Bronchial epithelial cell (primary cell): Measurements from ENCODE around the gene NR6A1. TPM values are rescaled to one million over a fixed set of nuclear protein-coding genes. Genes with fewer than 3 reads are reported as not detected.

Experiments
- DNase-seq: peaks from one replicate; pipeline ENCODE4 v3.0.0-alpha.2; 2010; ENCODE audit warnings: low read depth
- FAIRE-seq: peaks from 2 replicates; lab custom pipeline; 2011; peaks lifted over from hg19 to GRCh38; lab: Jason Lieb, UNC
- H3K27me3 ChIP-seq: 2 replicates; pipeline ENCODE4 v1.5.1; 2011; ENCODE audit warnings: low read length; ENCODE audit not compliant: control insufficient read depth, insufficient read depth
- H3K36me3 ChIP-seq: 2 replicates; pipeline ENCODE4 v1.5.1; 2011; ENCODE audit warnings: low read length; ENCODE audit not compliant: control insufficient read depth, insufficient read depth
- H3K4me3 ChIP-seq: 2 replicates; pipeline ENCODE4 v1.5.1; 2011; ENCODE audit warnings: mild to moderate bottlenecking, low read depth, low read length, control low read depth
- total RNA-seq: library from RNA; depleted of rRNA; stranded (reverse); fragments of >200 nt; gene quantifications from 2 replicates; pipeline ENCODE4 v1.2.1, GENCODE V29; 2014
- TF ChIP-seq, protein P1 (sequence below): IDR thresholded peaks from 2 replicates; pipeline ENCODE4 v1.5.1; 2011; ENCODE audit warnings: mild to moderate bottlenecking, moderate library complexity, low read length, control low read depth, inconsistent platforms; ENCODE audit not compliant: insufficient read depth, severe bottlenecking

The NR6A1 gene
- total RNA-seq, 1 donor from 2014 or later, result 2.9 TPM

DNA sequence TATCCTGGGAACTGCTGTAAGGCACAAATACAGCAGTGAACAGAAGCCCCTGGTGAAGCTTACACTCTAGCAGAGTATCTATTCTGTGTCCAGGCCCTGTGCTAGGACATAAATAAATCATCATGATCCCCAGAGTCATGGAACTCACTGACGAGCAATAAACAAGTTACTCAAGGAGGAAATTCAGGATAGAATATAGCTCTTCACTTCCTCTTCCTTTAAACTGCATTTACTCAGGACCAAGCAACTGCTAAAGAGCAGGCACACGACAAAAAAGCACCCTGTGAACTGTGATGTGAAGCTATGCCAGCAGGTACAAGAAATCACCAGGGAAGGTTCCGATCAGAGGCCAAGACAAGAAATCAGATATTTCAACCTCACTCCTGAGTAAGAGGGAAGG is 216.1 kb downstream of the NR6A1 start:
- Histone ChIP-seq H3K4me3 (no peak overlapping the region), H3K27me3 (no peaks in the 10 kb centered on the region), H3K36me3 (no peaks in the 10 kb centered on the region)
- DNase-seq (no peak), FAIRE-seq (no peak)
- TF ChIP-seq, protein P1, sequence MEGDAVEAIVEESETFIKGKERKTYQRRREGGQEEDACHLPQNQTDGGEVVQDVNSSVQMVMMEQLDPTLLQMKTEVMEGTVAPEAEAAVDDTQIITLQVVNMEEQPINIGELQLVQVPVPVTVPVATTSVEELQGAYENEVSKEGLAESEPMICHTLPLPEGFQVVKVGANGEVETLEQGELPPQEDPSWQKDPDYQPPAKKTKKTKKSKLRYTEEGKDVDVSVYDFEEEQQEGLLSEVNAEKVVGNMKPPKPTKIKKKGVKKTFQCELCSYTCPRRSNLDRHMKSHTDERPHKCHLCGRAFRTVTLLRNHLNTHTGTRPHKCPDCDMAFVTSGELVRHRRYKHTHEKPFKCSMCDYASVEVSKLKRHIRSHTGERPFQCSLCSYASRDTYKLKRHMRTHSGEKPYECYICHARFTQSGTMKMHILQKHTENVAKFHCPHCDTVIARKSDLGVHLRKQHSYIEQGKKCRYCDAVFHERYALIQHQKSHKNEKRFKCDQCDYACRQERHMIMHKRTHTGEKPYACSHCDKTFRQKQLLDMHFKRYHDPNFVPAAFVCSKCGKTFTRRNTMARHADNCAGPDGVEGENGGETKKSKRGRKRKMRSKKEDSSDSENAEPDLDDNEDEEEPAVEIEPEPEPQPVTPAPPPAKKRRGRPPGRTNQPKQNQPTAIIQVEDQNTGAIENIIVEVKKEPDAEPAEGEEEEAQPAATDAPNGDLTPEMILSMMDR, result no peak

DNA sequence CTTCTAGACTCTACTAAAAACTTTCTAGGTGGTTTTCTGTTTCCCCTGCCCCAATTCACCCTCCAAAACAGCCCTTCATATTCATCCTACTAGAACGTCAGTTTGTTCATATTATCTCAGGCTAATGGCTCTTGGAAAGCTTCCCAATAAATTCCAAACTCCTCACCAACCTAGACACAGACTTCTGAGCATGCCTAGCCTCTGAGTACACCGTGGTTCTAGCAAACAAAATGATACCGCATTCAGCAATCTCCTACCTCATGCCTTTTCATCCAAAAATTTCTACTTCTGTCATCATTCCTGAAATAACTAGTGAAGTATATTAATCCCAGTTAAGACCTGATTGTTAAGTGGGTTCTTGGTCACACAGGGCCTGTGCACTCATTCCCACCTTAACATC is 217.4 kb downstream of the NR6A1 start:
- peak; percentile 54 for DNase-seq
- TF ChIP-seq, protein P1, result no peak
- no peaks in the 10 kb centered on the region for H3K36me3 ChIP-seq
- H3K4me3 ChIP-seq, result no peak overlapping the region
- H3K27me3 ChIP-seq, result no peaks in the 10 kb centered on the region
- FAIRE-seq, result no peak

DNA sequence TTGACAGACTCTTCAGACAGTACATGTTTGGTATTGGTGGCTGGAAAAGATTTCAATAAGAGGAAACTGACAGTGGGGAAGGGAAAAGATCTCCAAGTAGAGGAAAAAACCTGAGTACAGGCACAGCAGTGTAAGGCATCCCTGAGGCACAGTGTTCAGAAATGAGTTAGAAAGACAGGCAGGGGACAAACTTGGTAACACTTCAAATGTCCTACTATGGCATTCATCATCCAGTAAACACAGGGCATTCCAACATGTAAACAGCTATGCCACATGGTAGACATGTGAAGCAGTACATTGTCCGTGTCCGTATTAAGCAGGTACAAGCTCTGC is 218.9 kb downstream of the NR6A1 start:
- H3K4me3 ChIP-seq, result no peak overlapping the region
- H3K36me3 ChIP-seq, result no peaks in the 10 kb centered on the region
- FAIRE-seq, result no peak
- DNase-seq, result no peak
- TF ChIP-seq, protein P1, result no peak
- no peaks in the 10 kb centered on the region for H3K27me3 ChIP-seq

DNA sequence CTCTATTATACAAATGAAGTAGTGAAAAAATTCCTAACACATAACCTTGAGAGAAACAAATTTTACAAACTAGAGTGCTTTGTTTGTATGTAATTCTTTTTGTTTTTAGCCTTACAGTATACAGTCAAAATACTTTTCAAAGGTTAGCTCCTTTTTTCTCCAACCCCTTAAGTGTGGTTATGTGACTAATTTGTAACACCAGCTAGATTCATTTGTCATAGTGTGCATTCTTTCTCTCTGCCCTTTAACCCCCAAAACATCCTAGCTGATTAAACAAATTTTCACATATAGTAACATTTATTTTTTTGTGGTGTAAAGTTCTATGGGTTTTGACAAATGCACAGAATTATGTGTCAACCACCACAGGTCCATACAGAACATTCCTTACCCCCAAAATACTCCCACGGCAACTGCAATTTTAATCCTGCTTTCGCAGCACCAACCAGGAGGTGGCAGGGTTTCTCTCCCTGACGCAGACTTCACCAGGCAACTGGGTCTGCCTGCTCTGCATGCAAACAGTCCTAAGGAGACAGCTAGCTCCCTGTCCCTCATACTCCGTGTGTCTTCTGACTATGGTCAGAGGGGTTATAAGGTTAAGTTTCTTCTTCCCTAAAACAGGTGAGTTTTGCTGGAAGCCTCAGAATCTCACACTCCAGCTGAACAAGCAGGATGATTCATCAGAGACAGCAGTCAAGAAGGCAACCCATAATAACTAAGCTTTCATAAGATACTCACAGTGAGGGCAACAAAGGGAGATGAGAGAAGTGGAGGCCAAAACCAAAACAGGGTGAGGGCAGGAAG is 219.4 kb downstream of the NR6A1 start:
- no peak for FAIRE-seq

DNA sequence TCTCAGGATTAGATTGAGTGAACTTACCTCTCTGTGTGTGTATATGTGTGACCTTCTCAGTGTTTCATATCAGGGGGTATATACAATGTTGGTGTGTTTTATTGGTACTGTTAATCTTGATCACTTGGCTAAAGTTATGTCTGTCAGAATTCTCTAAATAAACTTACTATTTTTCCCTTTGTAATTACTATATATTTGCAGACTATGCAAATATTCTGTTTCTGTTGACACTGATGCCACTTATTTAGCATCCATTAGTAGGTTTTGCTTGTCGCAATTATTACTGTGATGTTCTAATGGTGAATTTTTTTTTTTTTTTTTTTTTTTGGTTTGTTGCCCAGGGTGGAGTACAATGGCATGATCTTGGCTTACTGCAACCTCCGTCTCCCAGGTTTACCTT is 221.0 kb downstream of the NR6A1 start:
- TF ChIP-seq, protein P1, result no peak
- no peak for DNase-seq
- FAIRE-seq, result no peak
- no peaks in the 10 kb centered on the region for H3K27me3 ChIP-seq
- H3K4me3 ChIP-seq, result no peak overlapping the region
- H3K36me3 ChIP-seq, result no peaks in the 10 kb centered on the region

More for the DNA sequence above, 219.4 kb downstream of the NR6A1 start:
- DNase-seq, result peak; percentile 71
- Histone ChIP-seq H3K4me3 (no peak overlapping the region), H3K36me3 (no peaks in the 10 kb centered on the region), H3K27me3 (no peaks in the 10 kb centered on the region)
- TF ChIP-seq, protein P1, result peak; percentile 76

DNA sequence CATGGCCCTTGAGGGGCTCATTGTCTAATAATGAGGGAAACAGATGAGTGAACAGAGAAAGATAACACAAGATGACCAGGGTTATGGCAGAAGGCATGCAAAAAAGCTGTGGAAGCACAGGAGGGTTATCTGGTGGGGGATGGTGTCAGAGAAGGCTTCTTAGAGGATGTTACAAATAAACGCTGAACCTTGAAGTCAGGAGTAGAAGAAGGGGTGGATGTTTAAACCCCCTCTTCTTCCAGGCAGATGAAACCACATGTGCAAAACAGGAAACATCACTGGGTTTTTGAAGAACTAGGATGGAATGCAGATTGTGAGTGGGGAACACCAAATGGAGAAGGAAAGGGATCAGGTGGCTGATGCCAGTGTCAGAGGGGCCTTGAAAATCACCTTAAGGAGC is 222.1 kb downstream of the NR6A1 start:
- Histone ChIP-seq H3K36me3 (no peaks in the 10 kb centered on the region), H3K4me3 (no peak overlapping the region), H3K27me3 (no peaks in the 10 kb centered on the region)
- DNase-seq (no peak), FAIRE-seq (no peak)
- TF ChIP-seq, protein P1, result no peak
